Natural killer cell treated with Interleukin-12 subunit alpha and Interleukin-12 subunit beta and Interleukin-15 and Interleukin-18, amount 100 ng/mL, for 72 hours (primary cell): Measurements from ENCODE around the gene TPK1. TPM values are rescaled to one million over a fixed set of nuclear protein-coding genes. Genes with fewer than 3 reads are reported as not detected.

Experiments
- ATAC-seq, 2 donors: fragments of 150-1000 bp; cut with Tn5 transposase in 1 of 2; sonication (Bioruptor Pico), chemical (Tn5 transposase) in 1 of 2; 2 replicates each; pipeline ENCODE4 v1.10.0; 2021
- DNase-seq: peaks from one replicate; pipeline ENCODE4 v3.0.0; 2022; ENCODE audit warnings: low spot score
- H3K27ac Mint-ChIP-seq, 2 donors: 1 replicate in 1 of 2; 2 replicates in 1 of 2; pipeline ENCODE4 v1.8.0; 2022; ENCODE audit warnings: mixed read lengths in 2 of 2, mild to moderate bottlenecking in 1 of 2, moderate library complexity in 1 of 2
- H3K27me3 Mint-ChIP-seq, 2 donors: 1 replicate in 1 of 2; 2 replicates in 1 of 2; pipeline ENCODE4 v1.8.0; 2022; ENCODE audit warnings: mixed read lengths in 2 of 2
- H3K36me3 Mint-ChIP-seq: one replicate; pipeline ENCODE4 v1.8.0; 2022; ENCODE audit warnings: mixed read lengths
- H3K4me1 Mint-ChIP-seq, 2 donors: 1 replicate in 1 of 2; 2 replicates in 1 of 2; pipeline ENCODE4 v1.8.0; 2022; ENCODE audit warnings: low read depth in 2 of 2, mixed read lengths in 2 of 2, mild to moderate bottlenecking in 1 of 2
- H3K4me3 Mint-ChIP-seq: one replicate; pipeline ENCODE4 v1.8.0; 2022; ENCODE audit warnings: mixed read lengths
- H3K9me3 Mint-ChIP-seq: 2 replicates; pipeline ENCODE4 v1.8.0; 2022; ENCODE audit warnings: mixed read lengths
- total RNA-seq, 2 donors: library from RNA; stranded (reverse); gene quantifications; one replicate each; pipeline ENCODE4 v1.2.3, GENCODE V29; 2022

The TPK1 gene
- total RNA-seq, 2 donors from 2014 or later = 10.7 to 13.0 TPM

GRCh38 chr7:144410441-144410840, 425.4 kb downstream of the TPK1 start:
- DNase-seq (no peak), ATAC-seq (no peak)
- H3K27ac Mint-ChIP-seq = no peak overlapping the region
- H3K4me1 Mint-ChIP-seq = no peaks in the 10 kb centered on the region
- no peaks in the 10 kb centered on the region for H3K9me3 Mint-ChIP-seq
- H3K4me3 Mint-ChIP-seq = no peak overlapping the region
- H3K36me3 Mint-ChIP-seq = no peaks in the 10 kb centered on the region
- peaks cover 28 to 63% of the 10 kb centered on the region in 2 donors for H3K27me3 Mint-ChIP-seq

- no peak overlapping the region for H3K4me3 Mint-ChIP-seq
Observed at GRCh38 chr7:144408121-144408520, 427.7 kb downstream of the TPK1 start.

GRCh38 chr7:144407266-144407931, 428.5 kb downstream of the TPK1 start:
- H3K27me3 Mint-ChIP-seq = peaks cover 19 to 43% of the 10 kb centered on the region in 2 donors
- DNase-seq = no peak
- no peak for ATAC-seq
- H3K4me3 Mint-ChIP-seq = no peak overlapping the region
- H3K9me3 Mint-ChIP-seq = no peaks in the 10 kb centered on the region
- H3K4me1 Mint-ChIP-seq = no peaks in the 10 kb centered on the region
- H3K36me3 Mint-ChIP-seq = no peaks in the 10 kb centered on the region
- no peak overlapping the region for H3K27ac Mint-ChIP-seq

More at GRCh38 chr7:144408121-144408520, 427.7 kb downstream of the TPK1 start:
- Mint-ChIP-seq H3K27me3 (peaks cover 19 to 43% of the 10 kb centered on the region in 2 donors), H3K27ac (no peak overlapping the region), H3K4me1 (no peaks in the 10 kb centered on the region), H3K9me3 (no peaks in the 10 kb centered on the region), H3K36me3 (no peaks in the 10 kb centered on the region)
- DNase-seq (no peak), ATAC-seq (no peak)

GRCh38 chr7:144404946-144405345, 430.9 kb downstream of the TPK1 start:
- ATAC-seq (no peak), DNase-seq (no peak)
- no peak overlapping the region for H3K4me3 Mint-ChIP-seq
- no peak overlapping the region for H3K27ac Mint-ChIP-seq
- H3K4me1 Mint-ChIP-seq = no peaks in the 10 kb centered on the region
- H3K9me3 Mint-ChIP-seq = no peaks in the 10 kb centered on the region
- H3K27me3 Mint-ChIP-seq = peaks cover 14 to 24% of the 10 kb centered on the region in 2 donors
- no peaks in the 10 kb centered on the region for H3K36me3 Mint-ChIP-seq

GRCh38 chr7:144403649-144404061, 432.2 kb downstream of the TPK1 start, which contains the start of gene NOBOX:
NOBOX (minus strand) TSS chr7:144403693.
- ATAC-seq = peak in 1 of 2 donors; percentile 11
- DNase-seq = no peak
- no peak within 1 kb of the TSS for H3K4me3 Mint-ChIP-seq
- no peaks in the 10 kb centered on the region for H3K9me3 Mint-ChIP-seq
- H3K4me1 Mint-ChIP-seq = no peaks in the 10 kb centered on the region
- no peaks in the 10 kb centered on the region for H3K36me3 Mint-ChIP-seq
- peaks cover 13 to 19% of the 10 kb centered on the region in 2 donors for H3K27me3 Mint-ChIP-seq
- no peak within 1 kb of the TSS for H3K27ac Mint-ChIP-seq

GRCh38 chr7:144403102-144403501, 432.8 kb downstream of the TPK1 start:
- Mint-ChIP-seq H3K9me3 (no peaks in the 10 kb centered on the region), H3K4me1 (no peaks in the 10 kb centered on the region), H3K27me3 (peaks cover 10 to 13% of the 10 kb centered on the region in 2 donors), H3K27ac (no peak overlapping the region), H3K36me3 (no peaks in the 10 kb centered on the region), H3K4me3 (no peak overlapping the region)
- ATAC-seq (no peak), DNase-seq (no peak)
